Islet of Langerhans (tissue), 1 donor: ENCODE measurements around the gene NAV2.
"Not testable (repeated sequence)": the region's sequence is repeated elsewhere in the genome, so short reads cannot be mapped to it uniquely, and the experiment has no call there.

ENCODE experiments used
- FAIRE-seq: peaks from one replicate; lab custom pipeline; 2011; peaks lifted over from hg19 to GRCh38; lab: Jason Lieb, UNC

Gene NAV2

DNA sequence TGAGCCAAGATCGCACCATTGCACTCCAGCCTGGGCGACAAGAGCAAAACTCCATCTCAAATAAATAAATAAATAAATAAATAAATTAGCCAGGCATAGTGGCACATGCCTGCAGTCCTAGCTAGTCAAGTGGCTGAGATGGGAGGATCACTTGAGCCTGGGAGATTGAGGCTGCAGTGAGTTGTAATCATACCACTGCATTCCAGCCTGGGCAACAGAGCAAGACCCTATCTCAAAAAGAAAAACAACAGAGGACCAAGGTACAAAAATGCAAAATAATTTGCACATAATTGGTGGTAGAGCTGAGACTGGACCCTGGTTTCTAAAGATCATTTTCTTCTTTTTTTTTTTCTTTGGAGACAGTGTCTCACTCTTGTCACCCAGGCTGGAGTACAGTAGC lies 294.0 kb downstream of the NAV2 start:
- FAIRE-seq: not testable (repeated sequence)

DNA sequence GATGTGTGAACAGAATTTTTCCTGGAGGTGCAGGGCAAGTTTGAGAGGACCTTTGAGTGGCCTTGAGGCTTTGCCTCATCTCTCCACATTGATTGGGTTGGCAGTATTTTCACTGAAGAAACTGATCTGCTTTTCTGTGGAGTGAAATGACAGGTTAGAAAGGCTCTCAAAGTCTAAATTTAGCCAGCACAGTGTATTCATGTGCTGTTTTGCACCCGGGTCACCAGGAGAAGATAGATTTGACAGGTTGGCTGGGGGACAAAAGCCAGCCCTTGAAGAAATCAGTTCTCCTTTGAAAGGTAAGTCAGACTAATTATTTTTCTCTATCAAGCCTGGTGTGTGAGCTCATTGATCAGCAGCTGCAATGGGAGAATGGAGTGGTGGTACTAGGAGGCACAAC lies 294.7 kb downstream of the NAV2 start:
- FAIRE-seq: no peak

DNA sequence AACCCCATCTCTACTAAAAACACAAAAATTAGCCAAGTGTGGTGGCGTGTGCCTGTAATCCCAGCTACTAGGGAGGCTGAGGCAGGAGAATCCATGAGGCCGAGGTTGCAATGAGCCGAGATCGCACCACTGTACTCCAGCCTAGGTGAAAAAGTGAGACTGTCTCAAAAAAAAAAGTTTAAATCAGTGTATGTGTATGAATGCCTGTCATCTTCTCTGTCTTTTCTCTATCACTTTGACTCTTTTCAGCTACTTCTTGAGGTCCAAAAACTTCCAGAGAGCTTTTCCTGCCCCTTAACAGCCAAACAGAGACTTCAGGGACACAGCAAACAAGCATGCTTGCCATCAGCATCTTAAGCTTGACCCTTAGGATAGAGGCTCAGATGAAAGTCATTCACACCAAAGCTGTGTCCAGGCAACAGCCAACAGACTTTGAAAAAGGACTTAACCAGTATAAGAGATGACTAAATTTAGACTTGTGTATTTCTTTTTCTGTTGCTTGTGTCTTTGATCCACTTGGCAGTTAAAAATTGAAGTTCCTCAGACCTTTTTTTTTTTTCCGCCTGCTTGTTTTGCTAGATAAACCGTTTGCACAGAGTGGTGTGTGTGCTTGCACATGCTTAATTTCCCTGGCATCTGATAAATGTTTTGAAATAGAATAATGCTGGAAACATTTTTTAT lies 295.7 kb downstream of the NAV2 start:
- peak; percentile 83 for FAIRE-seq

DNA sequence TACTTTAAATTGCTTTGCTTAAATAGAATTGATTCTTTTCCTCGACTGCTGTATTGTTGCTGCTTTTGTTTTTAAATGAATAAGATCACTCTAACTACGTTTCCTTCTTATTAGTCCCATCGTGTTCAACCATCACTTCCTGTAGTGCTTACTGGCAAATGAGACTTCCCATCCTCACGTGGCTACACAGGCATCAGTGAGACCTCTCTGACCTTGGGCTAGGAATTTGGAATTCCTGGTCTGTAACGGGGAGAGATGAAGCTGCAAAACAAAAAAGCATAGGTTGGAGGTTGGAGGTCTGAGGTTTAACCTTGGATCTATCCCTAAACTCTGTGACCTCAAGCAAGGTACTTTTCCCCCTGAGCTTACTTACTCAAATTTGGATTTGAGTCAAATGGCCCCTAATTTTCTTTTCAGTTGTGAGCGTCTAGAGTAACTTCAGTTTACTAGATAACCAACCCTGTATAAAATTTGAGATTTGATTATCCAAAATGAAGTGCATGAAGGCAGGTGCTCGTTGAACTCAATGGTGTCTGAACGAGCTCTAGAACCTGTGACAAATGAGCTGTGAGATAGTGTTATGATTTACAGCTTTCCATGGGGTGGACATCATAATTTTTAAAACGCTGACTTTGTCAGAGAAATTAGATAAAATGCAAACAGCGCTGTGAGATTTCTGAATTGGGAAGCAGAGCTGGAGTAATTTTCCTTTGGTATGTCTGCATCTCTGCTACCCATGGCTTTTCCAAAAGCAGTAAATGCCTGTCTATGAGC lies 296.4 kb downstream of the NAV2 start:
- no peak for FAIRE-seq

DNA sequence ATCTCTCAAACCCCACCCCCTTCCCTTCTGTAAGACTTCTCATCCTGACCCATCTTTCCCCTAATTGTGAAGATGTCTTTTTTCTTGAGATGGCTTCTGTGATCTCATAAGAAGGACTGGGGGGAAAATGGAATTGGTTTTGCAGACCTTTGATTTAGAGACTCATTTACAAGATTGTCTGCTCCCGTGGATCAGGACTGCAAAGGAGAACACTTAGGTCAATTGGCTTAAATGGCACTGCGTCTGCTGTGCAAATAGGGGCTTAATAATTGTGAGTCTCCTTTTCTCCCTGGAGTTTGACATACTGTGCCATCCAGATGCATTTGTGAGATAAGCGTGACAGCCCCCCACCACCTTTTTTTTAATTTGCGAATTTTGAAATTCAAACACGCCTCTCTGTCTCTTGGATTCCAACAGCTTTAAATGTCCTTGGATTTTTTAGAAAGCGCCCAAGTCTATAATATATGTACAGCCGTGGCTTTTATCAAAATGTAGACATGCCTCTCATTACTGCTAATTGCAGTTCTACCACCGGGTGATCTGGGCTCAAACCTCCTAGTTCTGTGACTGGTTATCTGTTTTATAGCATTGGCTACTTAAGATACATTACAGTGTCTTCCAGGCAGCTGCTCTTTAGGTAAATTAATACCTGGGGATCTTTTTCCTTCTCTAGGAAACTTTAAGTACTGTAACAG lies 297.7 kb downstream of the NAV2 start:
- no peak for FAIRE-seq

- peak; percentile 17 for FAIRE-seq
These were observed 298.2 kb downstream of the NAV2 start for GRCh38 chr11:20010851-20011225.

DNA sequence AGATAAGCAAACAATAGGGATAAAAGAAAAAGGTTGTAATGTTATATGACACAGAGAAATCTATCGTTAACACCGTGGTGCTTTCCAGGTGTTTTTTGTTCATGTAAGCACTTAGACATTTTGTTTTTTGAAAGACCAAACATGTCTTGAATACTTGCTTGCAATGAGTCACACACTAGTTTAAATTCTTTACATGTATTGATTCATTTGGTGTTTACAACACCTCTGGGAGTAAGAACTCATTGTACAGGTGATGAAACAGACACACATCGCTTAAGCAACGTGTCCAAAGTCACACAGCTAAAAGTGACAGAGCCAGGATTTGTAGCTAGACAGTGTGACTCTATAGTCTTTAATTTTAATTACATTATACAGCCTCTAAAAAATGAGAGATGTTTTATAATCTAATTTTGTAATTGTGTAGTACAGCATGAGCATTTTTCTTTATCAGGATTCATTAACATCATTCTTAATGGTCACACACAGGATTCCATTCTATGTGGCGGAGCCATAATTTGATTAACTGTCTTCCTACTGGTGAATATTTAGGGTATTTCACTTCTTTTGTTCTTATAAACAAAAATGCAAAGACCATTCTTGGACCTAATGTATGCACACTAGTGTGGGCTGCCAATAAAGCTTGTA lies 298.8 kb downstream of the NAV2 start:
- peak; percentile 24 for FAIRE-seq

DNA sequence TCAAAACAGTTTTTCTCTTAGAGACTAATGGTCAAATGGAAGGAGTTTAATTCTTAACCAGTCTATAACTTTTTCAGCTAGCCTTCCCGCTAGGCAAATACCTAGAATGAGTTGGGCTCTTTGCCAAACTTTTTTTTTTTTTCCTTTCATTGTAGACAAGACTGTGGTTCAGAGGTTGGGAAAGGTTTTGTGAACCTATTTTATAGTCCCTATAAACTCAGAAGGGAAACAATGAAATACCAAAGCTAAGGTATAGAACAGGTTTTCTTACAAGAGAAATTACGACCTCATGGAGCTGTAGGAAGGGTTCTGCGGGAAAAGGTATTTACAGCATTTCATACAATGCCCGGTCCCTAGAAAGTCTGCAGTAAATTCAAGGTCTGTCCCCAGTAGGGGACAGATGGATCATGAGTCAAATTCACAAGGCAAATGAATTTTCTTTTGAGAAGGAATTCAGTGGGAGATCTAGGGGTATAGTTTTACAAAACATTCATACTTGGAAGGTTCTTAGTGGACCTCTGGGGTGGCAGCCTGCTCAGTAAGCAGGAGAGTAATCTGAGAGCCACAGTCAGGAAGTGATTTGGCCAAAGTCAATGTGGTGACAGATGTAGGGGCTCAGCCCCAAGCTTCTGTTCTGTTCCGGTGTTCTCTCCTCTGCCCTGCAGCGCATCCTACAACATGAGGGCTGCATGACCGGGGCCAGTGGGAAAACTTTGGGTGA lies 300.9 kb downstream of the NAV2 start:
- peak; percentile 86 for FAIRE-seq

DNA sequence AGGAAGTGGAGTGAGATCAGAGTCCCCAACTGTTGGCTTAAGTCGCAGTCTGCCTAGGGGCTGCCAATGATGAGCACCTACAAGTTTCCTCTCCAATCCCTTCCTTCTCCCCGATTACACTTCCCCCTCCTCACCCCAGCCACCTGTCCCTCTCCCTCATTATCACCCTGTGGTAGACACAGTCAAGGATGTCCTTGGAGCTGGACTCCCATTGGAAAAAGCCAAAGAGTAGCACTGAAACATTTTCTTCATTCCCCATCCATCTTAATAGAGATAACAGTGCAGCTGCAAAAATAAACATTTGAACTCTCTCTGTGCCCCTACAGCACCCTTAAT lies 301.4 kb downstream of the NAV2 start:
- no peak for FAIRE-seq

DNA sequence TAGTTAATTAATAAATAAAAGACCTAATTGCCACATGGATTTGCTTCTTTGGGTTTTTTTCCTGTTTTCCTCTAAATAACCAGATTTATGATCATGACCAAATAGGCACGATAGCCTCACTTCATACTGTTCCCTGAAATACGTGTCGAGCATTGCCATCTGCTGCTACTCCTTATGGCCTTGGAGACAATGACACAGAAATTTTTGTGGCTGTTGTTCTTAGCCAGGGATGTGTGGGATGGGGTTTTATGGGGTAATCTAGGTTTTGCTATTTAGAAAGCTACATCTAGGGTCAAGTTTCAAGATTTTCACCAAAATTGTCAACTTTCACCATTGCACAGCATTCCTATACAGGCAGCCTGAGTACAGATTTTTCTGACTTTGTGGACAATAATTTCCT lies 302.5 kb downstream of the NAV2 start:
- no peak for FAIRE-seq

DNA sequence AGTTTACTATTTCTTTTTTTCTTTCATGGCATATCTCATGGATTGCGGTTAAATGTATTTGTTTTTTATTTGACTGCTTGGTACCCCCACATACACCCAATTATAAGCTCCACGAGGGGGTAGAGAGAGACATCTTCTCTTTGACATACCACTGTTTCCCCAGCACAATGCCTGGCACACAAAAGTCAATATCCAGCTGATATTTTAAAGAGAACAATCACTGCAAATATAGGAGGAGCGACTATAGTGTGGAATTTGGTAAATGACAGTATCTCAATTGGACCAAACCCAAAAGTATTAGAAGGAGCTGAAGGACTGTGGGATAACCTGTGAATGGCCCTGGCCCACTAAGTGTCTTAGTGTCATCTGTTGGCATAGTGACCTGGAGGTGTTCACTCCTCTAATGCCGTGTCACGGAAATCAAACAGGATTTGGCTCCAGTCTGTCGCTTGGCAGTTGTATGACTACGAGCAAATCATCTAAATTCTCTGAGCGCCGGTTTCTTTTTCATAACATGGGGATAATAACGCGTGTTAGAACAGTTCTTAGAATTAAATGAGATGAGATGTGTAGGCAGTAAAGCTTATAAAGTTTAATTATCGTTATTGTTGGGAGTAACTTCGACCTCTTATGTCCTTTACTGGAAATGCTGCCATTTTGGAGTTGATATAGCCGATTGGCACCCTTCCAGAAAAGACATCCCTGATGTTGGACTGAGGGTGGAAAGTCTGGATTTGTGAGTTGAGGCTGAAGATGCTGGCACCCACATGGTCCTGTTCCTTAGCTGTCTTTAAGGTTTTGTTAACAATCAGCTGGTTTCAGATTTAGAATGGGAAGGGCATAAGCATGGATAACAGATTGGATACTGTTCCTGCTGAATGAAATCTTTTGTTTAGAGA lies 303.1 kb downstream of the NAV2 start:
- FAIRE-seq: peak; percentile 88

- no peak for FAIRE-seq
These were observed 303.9 kb downstream of the NAV2 start for GRCh38 chr11:20016526-20016925.

GRCh38 chr11:20017320-20017719 lies 304.7 kb downstream of the NAV2 start:
- no peak for FAIRE-seq

DNA sequence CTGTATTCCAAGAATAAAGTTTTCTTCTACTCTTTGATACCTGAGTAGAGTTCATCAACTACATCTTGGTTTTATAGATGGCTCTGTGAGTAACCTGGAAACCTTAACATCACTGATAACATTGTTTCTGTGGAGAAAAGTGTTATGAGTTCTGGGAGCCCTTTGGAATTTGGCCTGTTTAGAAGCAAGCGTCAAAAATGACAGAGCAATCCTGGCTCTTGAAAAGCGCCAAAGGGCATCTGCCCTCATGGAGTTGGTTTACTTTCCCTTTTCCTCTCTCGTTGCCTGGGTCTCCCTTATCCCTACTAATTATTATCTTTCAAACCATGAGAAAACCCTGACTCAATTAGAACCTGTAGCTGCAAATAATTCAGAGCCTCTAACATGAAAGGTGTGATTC lies 307.6 kb downstream of the NAV2 start:
- no peak for FAIRE-seq

- no peak for FAIRE-seq
These were observed 308.1 kb downstream of the NAV2 start for GRCh38 chr11:20020716-20021115.

GRCh38 chr11:20021212-20021611 lies 308.6 kb downstream of the NAV2 start:
- no peak for FAIRE-seq

DNA sequence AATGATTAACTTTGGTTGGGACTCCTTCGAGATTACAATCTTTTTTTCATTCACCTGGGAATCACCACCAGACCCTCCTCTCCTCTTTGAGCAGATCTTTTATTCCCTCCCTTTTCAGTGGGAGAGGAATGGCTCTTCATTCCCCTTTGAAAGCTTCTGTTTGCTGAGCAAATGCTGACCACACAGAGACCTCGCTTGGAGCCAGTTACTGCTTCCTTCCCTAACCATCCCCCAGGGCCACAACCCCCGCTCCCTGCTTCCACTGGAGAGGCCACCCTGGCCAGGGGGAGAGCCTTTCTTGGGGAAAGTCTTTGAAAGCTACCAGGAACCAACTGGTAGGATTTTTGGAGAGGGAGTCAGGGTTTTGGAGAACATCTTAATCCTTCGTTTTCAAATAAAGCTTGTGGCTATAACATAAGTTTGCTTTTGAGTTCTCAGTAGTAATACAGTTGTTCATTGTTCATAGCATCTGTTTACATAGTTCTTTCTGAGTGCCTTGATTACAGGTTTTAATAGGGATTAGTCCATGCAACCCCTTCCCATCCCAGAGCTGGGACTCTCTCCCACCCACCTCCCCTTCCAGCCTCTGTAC lies 309.2 kb downstream of the NAV2 start:
- no peak for FAIRE-seq

GRCh38 chr11:20022363-20023081 lies 309.9 kb downstream of the NAV2 start:
- FAIRE-seq: peak; percentile 24

- FAIRE-seq: no peak
These were observed 310.4 kb downstream of the NAV2 start for GRCh38 chr11:20023082-20023426.
